ENCODE data around the gene LPXN.

Gene LPXN

GRCh38 chr11:58560842-58561241 is 14.8 kb downstream of the LPXN start:
- H3K4me3 ChIP-seq (ENCODE audit: low read length): no peak overlapping the region
- DNase-seq (ENCODE audit: low read depth): no peak
- TF ChIP-seq CTCF (conservative IDR thresholded peaks at IDR 0.05; ENCODE audit: low read length): no peak

- TF ChIP-seq CTCF (conservative IDR thresholded peaks at IDR 0.05; ENCODE audit: low read length): no peak
- DNase-seq (ENCODE audit: low read depth): no peak
- no peak overlapping the region for H3K4me3 ChIP-seq (ENCODE audit: low read length)
Observed at GRCh38 chr11:58549644-58550043, 26.0 kb downstream of the LPXN start.

GRCh38 chr11:58546841-58547240 is 28.8 kb downstream of the LPXN start:
- no peak for TF ChIP-seq CTCF (conservative IDR thresholded peaks at IDR 0.05; ENCODE audit: low read length)
- DNase-seq (ENCODE audit: low read depth): no peak
- H3K4me3 ChIP-seq (ENCODE audit: low read length): no peak overlapping the region

GRCh38 chr11:58531865-58532341 is 43.8 kb downstream of the LPXN start:
- no peak for TF ChIP-seq CTCF (conservative IDR thresholded peaks at IDR 0.05; ENCODE audit: low read length)
- no peak overlapping the region for H3K4me3 ChIP-seq (ENCODE audit: low read length)
- DNase-seq (ENCODE audit: low read depth): no peak

GRCh38 chr11:58530236-58530635 is 45.4 kb downstream of the LPXN start:
- no peak for DNase-seq (ENCODE audit: low read depth)
- H3K4me3 ChIP-seq (ENCODE audit: low read length): no peak overlapping the region
- TF ChIP-seq CTCF (conservative IDR thresholded peaks at IDR 0.05; ENCODE audit: low read length): no peak

GRCh38 chr11:58527429-58527828 is 48.2 kb downstream of the LPXN start:
- H3K4me3 ChIP-seq (ENCODE audit: low read length): no peak overlapping the region
- TF ChIP-seq CTCF (conservative IDR thresholded peaks at IDR 0.05; ENCODE audit: low read length): no peak
- DNase-seq (ENCODE audit: low read depth): no peak

GRCh38 chr11:58526721-58527120 is 48.9 kb downstream of the LPXN start:
- no peak for DNase-seq (ENCODE audit: low read depth)
- no peak overlapping the region for H3K4me3 ChIP-seq (ENCODE audit: low read length)
- no peak for TF ChIP-seq CTCF (conservative IDR thresholded peaks at IDR 0.05; ENCODE audit: low read length)

Data from AG10803 (cell line).